Thyroid gland (tissue), 4 donors: ENCODE measurements around the gene PCCA.

Source experiments
- CTCF ChIP-seq, 6 experiments: fragments of 200-600 bp in 3 of 6; fragments of 450-650 bp in 3 of 6; sonication (generic) in 3 of 6; IDR thresholded peaks; one replicate each; pipeline ENCODE4 v1.5.1; 2016 to 2019; ENCODE audit warnings: antibody characterized with exemption in 6 of 6, mild to moderate bottlenecking in 2 of 6, inconsistent platforms in 1 of 6, moderate library complexity in 1 of 6
- POLR2A ChIP-seq, 2 donors: fragments of 450-650 bp; IDR thresholded peaks; one replicate each; pipeline ENCODE4 v1.6.1; 2017; ENCODE audit warnings: antibody characterized with exemption in 2 of 2, mild to moderate bottlenecking in 2 of 2, moderate library complexity in 1 of 2

DNA sequence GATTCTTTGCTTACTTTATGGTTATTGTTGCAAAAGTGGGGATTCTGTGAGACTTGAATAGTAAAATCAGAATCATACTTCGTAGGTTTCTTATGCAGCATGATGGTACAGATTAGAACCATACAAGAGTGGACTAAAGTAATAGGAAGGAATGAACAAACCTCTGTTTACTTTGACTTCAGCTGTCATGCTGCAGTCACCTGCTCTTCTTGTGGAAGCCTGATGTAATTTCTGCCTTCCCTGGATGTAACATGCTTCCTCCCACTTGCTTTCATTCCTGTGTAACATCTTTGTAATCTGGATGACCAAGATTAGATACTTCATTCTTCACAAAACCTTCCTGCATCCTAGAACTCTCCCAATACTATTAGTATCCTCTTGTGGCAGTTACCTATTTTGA, 235.0 kb downstream of the PCCA start:
- TF ChIP-seq CTCF (IDR thresholded peaks at IDR 0.05) (no peak), POLR2A (IDR thresholded peaks at IDR 0.05) (no peak)
